Adipose tissue (tissue), 3 donors: ENCODE measurements around the gene NHS. TPM values are rescaled to one million over a fixed set of nuclear protein-coding genes. Genes with fewer than 3 reads are reported as not detected.

Experiments
- H3K27ac ChIP-seq: one replicate; pipeline ENCODE4 v1.5.1; 2013; ENCODE audit warnings: low read depth, low read length
- WGBS, 3 donors: extraction: QIAGEN DNeasy Blood & Tissue Kit; methylation state at CpG; one replicate each; pipeline ENCODE4 v1.1.7; 2013; 5-methylcytosine and 5-hydroxymethylcytosine counted together
- polyA plus RNA-seq, 3 donors: library from polyadenylated mRNA; stranded (reverse); fragments of 200-250 nt; gene quantifications; one replicate each; pipeline ENCODE4 v1.2.3, GENCODE V29; 2013
- donor health status: healthy with polysubstance abuse.
- donor health status: Bipolar disorder and iron deficiency.
- donor health status: healthy.

NHS gene
- polyA plus RNA-seq, result 1 to 10 TPM in 2 of 3 donors, under 1 TPM in 1; 0.24 to 2.0 (median 1.8) TPM

GRCh38 chrX:17374619-17375366 lies at the start of gene NHS:
Gene NHS (plus strand): TSS chrX:17375200. CDS start chrX:17375758, 558 bp downstream.
- no peak within 1 kb of the TSS for H3K27ac ChIP-seq

GRCh38 chrX:17328837-17329236 lies 46.2 kb upstream of the NHS start:
- no peak overlapping the region for H3K27ac ChIP-seq
- 55 to 88% (median 80%) methylated on average over 2 of the region's 2 CpGs for WGBS, 3 donors

More at GRCh38 chrX:17374619-17375366, at the start of gene NHS:
- WGBS, 3 donors, result 1 to 27% (median 1%) methylated on average over 24 to 52 of the region's 52 CpGs

- no peak overlapping the region for H3K27ac ChIP-seq
Measured at GRCh38 chrX:17336377-17336776, 38.6 kb upstream of the NHS start.

- 74 to 87% (median 75%) methylated on average over 1 to 4 of the region's 4 CpGs for WGBS, 3 donors
- no peak overlapping the region for H3K27ac ChIP-seq
Measured at GRCh38 chrX:17355976-17356375, 19.0 kb upstream of the NHS start.

- no peak overlapping the region for H3K27ac ChIP-seq
- WGBS, 3 donors, result 45 to 65% (median 64%) methylated on average over 3 of the region's 3 CpGs
Measured at GRCh38 chrX:17359500-17359899, 15.5 kb upstream of the NHS start.

- WGBS, 3 donors, result 58 to 77% (median 72%) methylated on average over 14 of the region's 14 CpGs
Measured at GRCh38 chrX:17361620-17362019, 13.4 kb upstream of the NHS start.

GRCh38 chrX:17368002-17368401 lies 7.0 kb upstream of the NHS start:
- H3K27ac ChIP-seq, result no peak overlapping the region

More at GRCh38 chrX:17361620-17362019, 13.4 kb upstream of the NHS start:
- no peak overlapping the region for H3K27ac ChIP-seq

GRCh38 chrX:17369309-17369708 lies 5.7 kb upstream of the NHS start:
- H3K27ac ChIP-seq, result no peak overlapping the region
- 38 to 60% (median 56%) methylated on average over 6 of the region's 6 CpGs for WGBS, 3 donors

More at GRCh38 chrX:17368002-17368401, 7.0 kb upstream of the NHS start:
- WGBS, 3 donors, result 57 to 82% (median 76%) methylated on average over 3 of the region's 3 CpGs

- WGBS, 3 donors, result 76 to 84% (median 80%) methylated on average over 9 of the region's 9 CpGs
- no peak overlapping the region for H3K27ac ChIP-seq
Measured at GRCh38 chrX:17370191-17370590, 4.8 kb upstream of the NHS start.

GRCh38 chrX:17372052-17372451 lies 2.9 kb upstream of the NHS start:
- WGBS, 3 donors, result 73 to 94% (median 92%) methylated on average over 8 of the region's 8 CpGs
- no peak overlapping the region for H3K27ac ChIP-seq

GRCh38 chrX:17373337-17373736 lies 1.7 kb upstream of the NHS start:
- H3K27ac ChIP-seq, result no peak overlapping the region
- 67 to 88% (median 79%) methylated on average over 3 of the region's 3 CpGs for WGBS, 3 donors

- whole genome bisulfite sequencing, 3 donors, result 0 to 33% (median 1%) methylated on average over 7 to 18 of the region's 18 CpGs
- H3K27ac ChIP-seq, result no peak overlapping the region
Measured at GRCh38 chrX:17375367-17375636, 302 bp downstream of the NHS start.

GRCh38 chrX:17375637-17376430 lies 834 bp downstream of the NHS start:
- WGBS, 3 donors, result 0 to 33% (median 1%) methylated on average over 3 to 86 of the region's 103 CpGs
- no peak overlapping the region for H3K27ac ChIP-seq

- WGBS, 3 donors, result 0 to 28% (median 1%) methylated on average over 26 to 31 of the region's 31 CpGs
- no peak overlapping the region for H3K27ac ChIP-seq
Measured at GRCh38 chrX:17376431-17377077, 1.6 kb downstream of the NHS start.

- no peak overlapping the region for H3K27ac ChIP-seq
- 1 to 32% (median 2%) methylated on average over 43 to 46 of the region's 46 CpGs for WGBS, 3 donors
Measured at GRCh38 chrX:17377091-17377717, 2.2 kb downstream of the NHS start.

- H3K27ac ChIP-seq, result no peak overlapping the region
- WGBS, 3 donors, result 16 to 40% (median 37%) methylated on average over 9 of the region's 9 CpGs
Measured at GRCh38 chrX:17377795-17378194, 2.8 kb downstream of the NHS start.

- no peak overlapping the region for H3K27ac ChIP-seq
- 85 to 96% (median 86%) methylated on average over 8 to 9 of the region's 9 CpGs for WGBS, 3 donors
Measured at GRCh38 chrX:17380221-17380620, 5.2 kb downstream of the NHS start.

GRCh38 chrX:17390419-17390850 lies 15.4 kb downstream of the NHS start:
- WGBS, 3 donors, result 72 to 82% (median 76%) methylated on average over 5 of the region's 5 CpGs
- no peak overlapping the region for H3K27ac ChIP-seq

- WGBS, 3 donors, result 52 to 67% (median 65%) methylated on average over 1 of the region's 1 CpG
Measured at GRCh38 chrX:17395154-17395553, 20.2 kb downstream of the NHS start.

More at GRCh38 chrX:17395154-17395553, 20.2 kb downstream of the NHS start:
- no peak overlapping the region for H3K27ac ChIP-seq
